ENCODE measurements around the gene LNPEP.

DNA sequence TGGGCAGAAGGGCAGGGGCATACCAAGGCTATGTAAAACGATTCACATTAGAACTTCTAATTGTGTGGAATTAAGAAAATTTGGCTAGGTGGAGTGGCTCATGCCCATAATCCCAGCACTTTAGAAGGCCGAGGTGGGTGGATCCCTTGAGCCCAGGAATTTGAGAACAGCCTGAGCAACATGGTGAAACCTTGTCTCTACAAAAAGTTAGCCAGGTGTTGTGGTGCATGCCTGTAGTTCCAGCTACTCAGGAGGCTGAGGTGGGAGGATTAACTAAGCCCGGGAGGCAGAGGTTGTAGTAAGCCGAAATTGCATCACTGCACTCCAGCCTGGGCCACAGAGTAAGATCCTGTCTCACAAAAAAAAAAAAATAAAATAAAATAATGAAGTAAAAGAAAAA lies 141.4 kb downstream of the LNPEP start:
- TF ChIP-seq, protein P1, sequence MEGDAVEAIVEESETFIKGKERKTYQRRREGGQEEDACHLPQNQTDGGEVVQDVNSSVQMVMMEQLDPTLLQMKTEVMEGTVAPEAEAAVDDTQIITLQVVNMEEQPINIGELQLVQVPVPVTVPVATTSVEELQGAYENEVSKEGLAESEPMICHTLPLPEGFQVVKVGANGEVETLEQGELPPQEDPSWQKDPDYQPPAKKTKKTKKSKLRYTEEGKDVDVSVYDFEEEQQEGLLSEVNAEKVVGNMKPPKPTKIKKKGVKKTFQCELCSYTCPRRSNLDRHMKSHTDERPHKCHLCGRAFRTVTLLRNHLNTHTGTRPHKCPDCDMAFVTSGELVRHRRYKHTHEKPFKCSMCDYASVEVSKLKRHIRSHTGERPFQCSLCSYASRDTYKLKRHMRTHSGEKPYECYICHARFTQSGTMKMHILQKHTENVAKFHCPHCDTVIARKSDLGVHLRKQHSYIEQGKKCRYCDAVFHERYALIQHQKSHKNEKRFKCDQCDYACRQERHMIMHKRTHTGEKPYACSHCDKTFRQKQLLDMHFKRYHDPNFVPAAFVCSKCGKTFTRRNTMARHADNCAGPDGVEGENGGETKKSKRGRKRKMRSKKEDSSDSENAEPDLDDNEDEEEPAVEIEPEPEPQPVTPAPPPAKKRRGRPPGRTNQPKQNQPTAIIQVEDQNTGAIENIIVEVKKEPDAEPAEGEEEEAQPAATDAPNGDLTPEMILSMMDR (IDR thresholded peaks at IDR 0.05; ENCODE audit: borderline replicate concordance, extremely low read depth, low read length, poor library complexity, severe bottlenecking), result no peak
- TF ChIP-seq EZH2 (IDR thresholded peaks at IDR 0.05; ENCODE audit: borderline replicate concordance, low read depth, low read length, severe bottlenecking), result no peak
